H9 (cell line): ENCODE measurements around the gene KIF12. TPM values are rescaled to one million over a fixed set of nuclear protein-coding genes. Genes with fewer than 3 reads are reported as not detected.

Source experiments
- DNase-seq: peaks from one replicate; pipeline ENCODE4 v3.0.0-alpha.2; 2017
- H2AFZ ChIP-seq: one replicate; pipeline ENCODE4 v1.6.1; 2013; ENCODE audit warnings: mild to moderate bottlenecking, low read length, control low read depth, moderate library complexity
- H2AK5ac ChIP-seq: 2 replicates; pipeline ENCODE4 v1.6.1; 2013; ENCODE audit warnings: low read length, control low read depth, mixed read lengths; ENCODE audit not compliant: insufficient read length
- H2BK120ac ChIP-seq: one replicate; pipeline ENCODE4 v1.6.1; 2013; ENCODE audit warnings: low read depth, mild to moderate bottlenecking, low read length, control low read depth, inconsistent platforms; ENCODE audit not compliant: poor library complexity, severe bottlenecking
- H2BK12ac ChIP-seq: 2 replicates; pipeline ENCODE4 v1.6.1; 2013; ENCODE audit warnings: low read length, control low read depth, mixed read lengths, low read depth; ENCODE audit not compliant: insufficient read length
- H2BK15ac ChIP-seq: 2 replicates; pipeline ENCODE4 v1.6.1; 2013; ENCODE audit warnings: low read depth, low read length, control low read depth
- H2BK20ac ChIP-seq: one replicate; pipeline ENCODE4 v1.6.1; 2013; ENCODE audit warnings: low read depth, mild to moderate bottlenecking, low read length, control low read depth, inconsistent platforms; ENCODE audit not compliant: poor library complexity, severe bottlenecking
- H2BK5ac ChIP-seq: 2 replicates; pipeline ENCODE4 v1.6.1; 2013; ENCODE audit warnings: low read length, control low read depth, mixed read lengths; ENCODE audit not compliant: insufficient read length
- H3K14ac ChIP-seq: 2 replicates; pipeline ENCODE4 v1.6.1; 2013; ENCODE audit warnings: low read length, control low read depth; ENCODE audit not compliant: insufficient read depth
- H3K18ac ChIP-seq: 2 replicates; pipeline ENCODE4 v1.6.1; 2013; ENCODE audit warnings: low read depth, mild to moderate bottlenecking, mixed read lengths, low read length, control low read depth; ENCODE audit not compliant: insufficient read length
- H3K23ac ChIP-seq: 2 replicates; pipeline ENCODE4 v1.6.1; 2013; ENCODE audit warnings: low read length, control low read depth, mixed read lengths, low read depth; ENCODE audit not compliant: insufficient read length
- H3K23me2 ChIP-seq: 2 replicates; pipeline ENCODE4 v1.6.1; 2013; ENCODE audit warnings: low read depth, mild to moderate bottlenecking, mixed read lengths, low read length, control low read depth; ENCODE audit not compliant: insufficient read length, poor library complexity, severe bottlenecking
- H3K27ac ChIP-seq: 2 replicates; pipeline ENCODE4 v1.5.1; 2013; ENCODE audit warnings: low read length, control low read depth, mixed read lengths, low read depth; ENCODE audit not compliant: insufficient read length
- H3K27me3 ChIP-seq: 2 replicates; pipeline ENCODE4 v1.6.1; 2013; ENCODE audit warnings: low read length, control low read depth, inconsistent platforms; ENCODE audit not compliant: insufficient read depth
- H3K4ac ChIP-seq: 2 replicates; pipeline ENCODE4 v1.6.1; 2013; ENCODE audit warnings: low read depth, mild to moderate bottlenecking, control low read depth, inconsistent platforms, low read length, moderate library complexity
- H3K4me1 ChIP-seq: 2 replicates; pipeline ENCODE4 v1.6.1; 2013; ENCODE audit warnings: low read length, control low read depth, inconsistent platforms; ENCODE audit not compliant: insufficient read depth
- H3K4me2 ChIP-seq: 2 replicates; pipeline ENCODE4 v1.6.1; 2013; ENCODE audit warnings: low read length, control low read depth, mixed read lengths; ENCODE audit not compliant: insufficient read length, insufficient read depth
- H3K56ac ChIP-seq: 2 replicates; pipeline ENCODE4 v1.6.1; 2013; ENCODE audit warnings: low read depth, mild to moderate bottlenecking, mixed read lengths, low read length, control low read depth; ENCODE audit not compliant: insufficient read length
- H3K79me1 ChIP-seq: 2 replicates; pipeline ENCODE4 v1.6.1; 2013; ENCODE audit warnings: low read depth, mild to moderate bottlenecking, moderate library complexity, low read length, control low read depth, inconsistent platforms; ENCODE audit not compliant: insufficient read depth, poor library complexity, severe bottlenecking
- H3K79me2 ChIP-seq: 2 replicates; pipeline ENCODE4 v1.6.1; 2013; ENCODE audit warnings: low read length, control low read depth, inconsistent platforms; ENCODE audit not compliant: insufficient read depth
- H3K9ac ChIP-seq: 2 replicates; pipeline ENCODE4 v1.6.1; 2013; ENCODE audit warnings: low read length, control low read depth, mixed read lengths; ENCODE audit not compliant: insufficient read length; ENCODE audit errors: extremely low read depth
- H3K9me3 ChIP-seq: one replicate; pipeline ENCODE4 v1.6.1; 2013; ENCODE audit warnings: low read depth, low read length, inconsistent platforms; ENCODE audit not compliant: control insufficient read depth
- H3T11ph ChIP-seq: one replicate; pipeline ENCODE4 v1.6.1; 2013; ENCODE audit warnings: mild to moderate bottlenecking, low read length, control low read depth, inconsistent platforms
- H4K20me1 ChIP-seq: one replicate; pipeline ENCODE4 v1.6.1; 2013; ENCODE audit not compliant: control insufficient read depth, insufficient read length, insufficient read depth
- H4K5ac ChIP-seq: 2 replicates; pipeline ENCODE4 v1.6.1; 2013; ENCODE audit warnings: low read depth, mild to moderate bottlenecking, mixed read lengths, low read length, control low read depth; ENCODE audit not compliant: insufficient read length
- H4K8ac ChIP-seq: replicated peaks from 2 replicates; pipeline ENCODE4 v1.6.1; 2013; ENCODE audit warnings: low read length, control low read depth, mixed read lengths, low read depth; ENCODE audit not compliant: insufficient read length
- H4K91ac ChIP-seq: 2 replicates; pipeline ENCODE4 v1.6.1; 2013; ENCODE audit warnings: low read depth, mild to moderate bottlenecking, moderate library complexity, mixed read lengths, low read length, control low read depth; ENCODE audit not compliant: insufficient read length
- H3K27ac Mint-ChIP-seq, 3 experiments: 2 replicates in 2 of 3; 3 replicates in 1 of 3; pipeline ENCODE4 v1.8.0; 2020 to 2021; ENCODE audit warnings: mixed read lengths in 3 of 3, mild to moderate bottlenecking in 1 of 3, moderate library complexity in 1 of 3
- H3K27me3 Mint-ChIP-seq: 2 replicates; pipeline ENCODE4 v1.8.0; 2021; ENCODE audit warnings: low read depth, mild to moderate bottlenecking, moderate library complexity, mixed read lengths
- H3K36me3 Mint-ChIP-seq, 3 experiments: 2 replicates in 2 of 3; 3 replicates in 1 of 3; pipeline ENCODE4 v1.8.0; 2020 to 2021; ENCODE audit warnings: low read depth in 3 of 3, mixed read lengths in 3 of 3; ENCODE audit not compliant: insufficient read depth in 1 of 3
- H3K4me1 Mint-ChIP-seq, 2 experiments: 2 replicates each; pipeline ENCODE4 v1.8.0; 2020; ENCODE audit warnings: mixed read lengths in 2 of 2
- H3K4me3 Mint-ChIP-seq, 2 experiments: 2 replicates in 1 of 2; 3 replicates in 1 of 2; pipeline ENCODE4 v1.8.0; 2020 to 2021; ENCODE audit warnings: mild to moderate bottlenecking in 2 of 2, mixed read lengths in 2 of 2, moderate library complexity in 1 of 2
- H3K9me3 Mint-ChIP-seq, 2 experiments: 2 replicates in 1 of 2; 3 replicates in 1 of 2; pipeline ENCODE4 v1.8.0; 2020; ENCODE audit warnings: mild to moderate bottlenecking in 2 of 2, mixed read lengths in 2 of 2, moderate library complexity in 1 of 2
- WGBS: extraction: QIAGEN DNeasy Blood & Tissue Kit; methylation state at CpG from one replicate; pipeline ENCODE4 v1.1.7; 2013; ENCODE audit warnings: missing lambda C conversion rate, low lambda C conversion rate, mixed read lengths; ENCODE audit not compliant: insufficient read length; ENCODE audit errors: extremely low coverage; 5-methylcytosine and 5-hydroxymethylcytosine counted together
- total RNA-seq: library from RNA; stranded (reverse); gene quantifications from 2 replicates; pipeline ENCODE4 v1.2.1, GENCODE V29; 2021
- TF ChIP-seq, protein P1 (sequence below): fragments of 200-600 bp; sonication (generic); conservative IDR thresholded peaks from 3 replicates; pipeline ENCODE4 v1.8.0; 2021; ENCODE audit warnings: antibody characterized with exemption, mild to moderate bottlenecking

KIF12 gene
- total RNA-seq, 1 experiment from 2014 or later, result 3.3 TPM

- H2BK20ac ChIP-seq, result no peak overlapping the region
- no peaks in the 10 kb centered on the region for H3K27me3 ChIP-seq
- Mint-ChIP-seq H3K27ac (no peak overlapping the region), H3K9me3 (no peaks in the 10 kb centered on the region), H3K4me3 (no peak overlapping the region), H3K36me3 (no peaks in the 10 kb centered on the region), H3K4me1 (peaks cover 3 to 7% of the 10 kb centered on the region in 2 experiments; a peak in 3 of 4 replicates), H3K27me3 (peaks cover 35% of the 10 kb centered on the region)
- no peak overlapping the region for H4K8ac ChIP-seq
- no peak overlapping the region for H2BK12ac ChIP-seq
- H3K79me1 ChIP-seq, result no peaks in the 10 kb centered on the region
- no peaks in the 10 kb centered on the region for H3K79me2 ChIP-seq
- no peaks in the 10 kb centered on the region for H3K9me3 ChIP-seq
- no peak overlapping the region for H3T11ph ChIP-seq
- no peak overlapping the region for H2AK5ac ChIP-seq
- H2BK120ac ChIP-seq, result no peak overlapping the region
- H3K9ac ChIP-seq, result no peak overlapping the region
- no peak overlapping the region for H2AFZ ChIP-seq
- no peak overlapping the region for H4K5ac ChIP-seq
- H3K23me2 ChIP-seq, result no peaks in the 10 kb centered on the region
- no peak overlapping the region for H3K4me2 ChIP-seq
- no peak overlapping the region; the same call in 1 of the 2 replicates for H3K14ac ChIP-seq
- H2BK15ac ChIP-seq, result no peak overlapping the region
- no peak for DNase-seq
- H3K23ac ChIP-seq, result no peak overlapping the region
- H4K91ac ChIP-seq, result no peak overlapping the region
- no peak overlapping the region for H3K27ac ChIP-seq
- no CpG with 5 or more reads among the region's 14 CpGs for WGBS
- no peaks in the 10 kb centered on the region for H4K20me1 ChIP-seq
- TF ChIP-seq, protein P1, sequence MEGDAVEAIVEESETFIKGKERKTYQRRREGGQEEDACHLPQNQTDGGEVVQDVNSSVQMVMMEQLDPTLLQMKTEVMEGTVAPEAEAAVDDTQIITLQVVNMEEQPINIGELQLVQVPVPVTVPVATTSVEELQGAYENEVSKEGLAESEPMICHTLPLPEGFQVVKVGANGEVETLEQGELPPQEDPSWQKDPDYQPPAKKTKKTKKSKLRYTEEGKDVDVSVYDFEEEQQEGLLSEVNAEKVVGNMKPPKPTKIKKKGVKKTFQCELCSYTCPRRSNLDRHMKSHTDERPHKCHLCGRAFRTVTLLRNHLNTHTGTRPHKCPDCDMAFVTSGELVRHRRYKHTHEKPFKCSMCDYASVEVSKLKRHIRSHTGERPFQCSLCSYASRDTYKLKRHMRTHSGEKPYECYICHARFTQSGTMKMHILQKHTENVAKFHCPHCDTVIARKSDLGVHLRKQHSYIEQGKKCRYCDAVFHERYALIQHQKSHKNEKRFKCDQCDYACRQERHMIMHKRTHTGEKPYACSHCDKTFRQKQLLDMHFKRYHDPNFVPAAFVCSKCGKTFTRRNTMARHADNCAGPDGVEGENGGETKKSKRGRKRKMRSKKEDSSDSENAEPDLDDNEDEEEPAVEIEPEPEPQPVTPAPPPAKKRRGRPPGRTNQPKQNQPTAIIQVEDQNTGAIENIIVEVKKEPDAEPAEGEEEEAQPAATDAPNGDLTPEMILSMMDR, result peak; percentile 40; the same call in 1 of the 3 replicates
- H3K4ac ChIP-seq, result no peak overlapping the region
- no peak overlapping the region for H3K56ac ChIP-seq
- no peak overlapping the region for H2BK5ac ChIP-seq
- no peak overlapping the region for H3K18ac ChIP-seq
- no peaks in the 10 kb centered on the region for H3K4me1 ChIP-seq
Measured at GRCh38 chr9:114072184-114073140, 26.6 kb downstream of the KIF12 start.
